NCI-H82 treated with DMSO at 0.1 percent for 48 hours (cell line): Measurements from ENCODE around the gene CCDC92.

ENCODE experiments used
- DNase-seq: peaks from one replicate; lab custom pipeline; 2025; ENCODE audit not compliant: unreplicated experiment; lab: John Stamatoyannopoulos, UW

The CCDC92 gene

DNA sequence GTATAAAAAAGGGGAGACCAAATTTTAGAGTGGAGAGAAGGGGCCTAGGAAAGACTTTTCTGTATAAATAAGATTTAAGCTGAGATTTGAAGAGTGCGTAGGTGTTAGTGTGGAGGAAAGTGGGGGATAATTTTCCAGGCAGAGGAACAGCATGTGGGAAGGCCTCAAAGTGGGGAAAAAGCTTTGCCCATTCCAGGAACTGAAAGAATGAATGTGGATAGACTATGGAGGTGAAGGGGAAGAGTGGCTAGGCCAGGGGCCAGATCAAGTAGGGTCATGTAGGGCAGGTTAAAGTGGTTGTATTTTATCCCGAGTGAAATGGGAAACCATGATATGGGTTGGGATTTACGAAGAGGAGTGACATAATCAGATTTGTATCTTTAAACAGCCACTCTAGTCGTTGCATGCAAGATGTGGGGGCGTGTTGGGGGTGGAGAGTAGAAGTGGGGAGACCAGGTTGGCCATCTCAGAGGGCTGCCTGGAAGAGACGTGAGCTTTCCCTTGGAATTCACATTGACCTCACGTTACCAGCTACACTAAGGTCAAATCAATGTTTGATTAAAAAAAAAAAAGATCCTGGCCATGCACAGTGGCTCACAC is 3.7 kb upstream of the CCDC92 start:
- no peak for DNase-seq

DNA sequence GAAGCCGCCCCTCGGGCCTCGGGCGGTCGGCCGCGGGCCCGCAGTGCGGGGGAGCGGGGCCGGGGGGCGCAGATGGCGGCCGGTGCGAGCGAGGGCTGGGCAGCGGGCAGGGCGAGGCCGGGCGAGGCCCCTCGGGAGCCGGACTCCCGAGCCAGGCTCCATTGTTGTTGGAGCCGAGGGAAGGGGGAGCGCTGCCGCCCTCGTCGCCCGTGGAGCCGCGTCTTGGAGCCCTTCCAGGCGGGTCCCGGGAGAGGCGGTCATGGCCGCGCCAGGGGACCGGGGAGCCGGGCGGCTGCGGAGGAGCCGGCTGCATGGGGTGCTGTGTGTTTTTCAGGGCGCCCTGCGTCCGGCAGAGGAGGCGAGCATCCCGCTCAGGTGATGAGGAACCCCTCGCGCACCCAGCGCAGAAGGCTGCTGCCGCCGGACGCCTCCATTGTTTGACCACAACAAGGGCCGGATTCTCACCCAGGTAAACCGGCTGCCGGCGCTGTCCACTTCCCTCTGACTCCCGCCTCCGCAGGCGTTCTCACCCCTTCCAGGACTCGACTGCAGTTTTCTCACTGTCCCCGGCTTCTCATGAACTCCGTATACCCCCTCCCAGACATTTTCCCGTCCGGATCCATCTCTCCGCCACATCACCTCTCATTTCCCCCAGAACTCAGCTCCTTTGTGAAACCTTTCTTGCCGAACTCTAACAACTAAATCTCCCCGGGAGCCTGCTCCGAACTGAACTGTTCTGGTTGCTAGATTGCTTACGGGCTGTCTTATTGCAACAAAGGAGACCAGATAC is 1.1 kb upstream of the CCDC92 start:
- peak; percentile 6 for DNase-seq

- peak; percentile 20 for DNase-seq
Measured at GRCh38 chr12:123971770-123972456, 718 bp downstream of the CCDC92 start.

- no peak for DNase-seq
Measured at GRCh38 chr12:123971449-123971769, 1.2 kb downstream of the CCDC92 start.

GRCh38 chr12:123967121-123967586 is 5.5 kb downstream of the CCDC92 start:
- no peak for DNase-seq

DNA sequence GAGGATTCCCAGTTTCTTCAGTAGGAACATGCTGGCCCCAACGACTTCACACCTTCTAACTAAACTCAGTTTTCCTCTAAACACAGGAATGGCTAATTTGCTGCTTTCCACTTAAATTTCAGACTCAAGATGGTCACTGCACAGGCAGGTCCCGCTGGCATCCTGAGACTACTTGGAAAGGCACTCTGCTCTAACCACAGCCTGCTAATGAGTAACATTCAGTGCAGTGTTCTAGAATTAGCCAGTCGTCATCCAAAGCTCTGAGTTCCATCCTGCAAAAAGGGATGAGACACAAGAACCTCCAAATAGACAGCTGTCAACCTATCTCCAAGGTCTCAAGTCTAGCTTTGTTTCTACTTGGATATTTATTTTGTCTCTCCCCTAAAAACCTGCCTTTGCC is 6.0 kb downstream of the CCDC92 start:
- DNase-seq = no peak

- no peak for DNase-seq
Measured at GRCh38 chr12:123965382-123965781, 7.2 kb downstream of the CCDC92 start.

GRCh38 chr12:123963821-123964220 is 8.8 kb downstream of the CCDC92 start:
- DNase-seq = no peak

GRCh38 chr12:123962513-123962912 is 10.1 kb downstream of the CCDC92 start:
- DNase-seq = no peak

DNA sequence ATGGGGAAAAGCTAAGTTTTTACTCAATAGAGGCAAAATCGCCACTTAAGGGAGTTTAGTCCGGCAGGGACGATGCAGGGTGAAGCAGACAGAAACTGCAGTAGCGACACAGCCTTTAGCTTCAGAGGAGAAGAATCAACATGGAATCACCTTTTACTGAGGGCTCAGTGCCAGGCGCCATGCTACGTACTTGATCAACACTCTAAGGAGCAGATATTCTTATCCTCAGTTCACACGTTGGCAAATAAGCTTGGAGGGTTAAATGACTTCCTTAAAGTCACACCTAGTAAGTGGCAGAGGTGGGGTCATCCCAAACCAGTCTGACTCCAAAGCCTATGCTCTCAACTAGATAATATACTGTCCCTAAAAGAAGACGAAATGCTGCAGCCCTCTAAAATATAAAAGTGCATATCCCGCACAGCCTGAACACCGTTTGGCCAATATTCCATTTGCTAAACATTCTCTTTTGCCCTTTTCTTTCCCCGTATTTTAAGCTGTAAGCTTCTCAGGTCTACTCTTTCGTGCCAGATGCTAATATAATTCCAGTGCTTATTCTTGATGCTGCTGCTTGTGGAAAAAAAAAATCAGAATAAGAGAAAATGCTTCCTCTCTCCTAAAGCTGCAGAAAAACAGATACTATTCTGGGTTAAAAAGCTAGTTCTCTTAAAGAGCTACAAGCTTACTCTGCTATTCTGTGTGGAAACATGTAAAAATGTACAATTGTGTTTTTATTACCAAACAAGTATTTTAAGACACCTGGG is 10.9 kb downstream of the CCDC92 start:
- DNase-seq = no peak

DNA sequence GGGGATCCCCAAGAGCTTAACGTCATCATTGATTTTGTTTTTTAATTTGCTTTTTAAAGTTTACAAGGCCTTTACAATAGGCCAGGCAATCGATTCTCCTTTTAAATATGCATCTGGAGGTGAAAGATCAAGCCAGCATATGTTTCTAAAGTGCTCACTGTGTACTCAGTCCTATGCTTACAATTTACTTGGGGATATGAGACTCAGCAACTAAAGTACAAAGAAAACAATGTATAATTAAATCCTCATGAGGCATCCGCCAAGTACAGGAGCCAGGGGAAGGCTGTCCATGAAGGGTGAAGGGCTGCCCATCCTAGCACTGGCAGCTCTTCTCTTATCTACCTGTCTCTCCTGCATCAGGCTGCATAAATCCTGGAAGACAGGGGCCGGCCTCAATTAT is 11.8 kb downstream of the CCDC92 start:
- DNase-seq = no peak

DNA sequence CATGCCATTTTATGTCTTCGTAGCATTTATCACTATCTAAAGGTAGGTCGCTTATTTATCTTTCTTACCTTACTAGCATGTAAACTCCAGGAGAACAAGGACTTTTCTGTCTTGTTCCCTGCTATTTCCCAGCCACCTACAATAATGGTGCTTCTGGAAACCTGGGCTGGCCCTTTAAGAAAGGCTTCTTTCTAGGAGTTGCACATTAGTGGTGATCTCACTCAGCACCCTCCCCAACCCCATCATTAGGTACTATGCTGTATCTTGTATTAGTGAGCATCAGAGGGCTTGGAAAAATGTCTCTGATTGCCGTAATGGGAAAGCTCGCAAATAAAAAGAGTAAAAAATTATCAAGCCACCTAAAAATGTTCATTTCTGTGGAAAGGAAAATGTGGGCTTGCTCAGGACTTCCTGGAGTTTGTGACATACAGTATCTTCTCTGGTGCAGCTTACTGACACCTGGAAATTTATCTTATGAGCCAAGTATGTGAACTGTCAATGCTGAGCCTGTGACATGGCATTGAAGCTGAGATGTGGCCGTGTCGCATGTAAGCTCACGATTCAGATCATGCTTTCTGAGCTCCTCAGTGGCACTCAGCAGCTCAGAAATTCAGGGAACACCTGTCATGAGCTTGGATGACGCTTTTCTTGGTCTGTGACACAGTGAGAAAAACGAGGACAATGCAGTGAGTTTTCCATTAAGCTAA is 12.4 kb downstream of the CCDC92 start:
- no peak for DNase-seq

GRCh38 chr12:123958876-123959275 is 13.8 kb downstream of the CCDC92 start:
- no peak for DNase-seq

- DNase-seq = no peak
Measured at GRCh38 chr12:123958462-123958861, 14.2 kb downstream of the CCDC92 start.

GRCh38 chr12:123957196-123957595 is 15.4 kb downstream of the CCDC92 start:
- no peak for DNase-seq

GRCh38 chr12:123956249-123956648 is 16.4 kb downstream of the CCDC92 start:
- no peak for DNase-seq

- DNase-seq = no peak
Measured at GRCh38 chr12:123954647-123955350, 17.8 kb downstream of the CCDC92 start.

DNA sequence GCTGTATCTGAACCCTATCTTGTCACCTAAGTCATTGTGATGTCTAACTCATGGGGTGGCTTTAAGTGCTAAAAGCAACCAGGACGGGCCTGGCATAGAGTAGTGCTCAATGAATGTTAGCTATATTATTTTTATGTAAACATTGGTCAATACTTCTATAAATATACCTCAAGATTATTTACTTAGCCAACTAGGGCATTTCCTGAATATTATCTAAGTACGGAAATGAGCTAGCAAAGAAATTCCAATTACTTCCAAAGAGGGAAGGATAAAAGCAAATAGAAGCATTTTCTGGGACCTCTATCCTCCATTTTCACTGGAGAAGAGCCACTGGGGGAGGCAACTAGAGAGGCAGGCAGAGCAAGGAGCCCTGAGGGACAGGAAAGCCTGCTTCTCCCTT is 20.6 kb downstream of the CCDC92 start:
- no peak for DNase-seq

DNA sequence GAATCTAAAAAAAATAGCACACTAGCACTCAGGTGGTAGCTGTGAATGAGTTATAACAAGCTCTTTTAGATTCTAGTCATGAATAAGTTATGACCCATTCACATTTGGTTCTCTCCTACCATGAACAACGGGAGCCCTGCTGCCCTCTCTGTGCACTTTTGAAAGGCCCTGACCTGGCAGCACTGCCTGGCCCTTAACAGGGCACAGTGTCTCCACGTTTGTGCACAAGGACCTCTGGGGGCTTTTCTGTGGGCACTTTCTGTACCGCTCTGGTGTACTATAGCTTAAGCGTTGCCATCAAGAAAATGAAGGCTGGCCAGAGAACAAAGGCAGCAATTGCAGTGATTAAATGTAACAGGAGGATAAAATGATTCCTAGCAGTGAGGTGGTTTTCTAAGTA is 21.2 kb downstream of the CCDC92 start:
- DNase-seq = no peak
